Measurements from ENCODE around the gene ZNF831.

GRCh38 chr20:59117526-59117925 is 46.1 kb upstream of the ZNF831 start:
- no peak for TF ChIP-seq CTCF (IDR thresholded peaks at IDR 0.05)
- TF ChIP-seq POLR2A (IDR thresholded peaks at IDR 0.05): no peak
